SK-N-MC (cell line): ENCODE data around the gene GMPPA.

Experiments
- EZH2 ChIP-seq: fragments of 200-600 bp; sonication (generic); IDR thresholded peaks from one replicate; pipeline ENCODE4 v1.6.1; 2017; ENCODE audit warnings: antibody characterized with exemption
- POLR2AphosphoS5 ChIP-seq: IDR thresholded peaks from 2 replicates; pipeline ENCODE4 v1.6.1; 2012; ENCODE audit warnings: mild to moderate bottlenecking, low read depth, low read length, borderline replicate concordance

GRCh38 chr2:219554350-219554749 lies 55.7 kb downstream of the GMPPA start:
- TF ChIP-seq POLR2AphosphoS5 = no peak
- TF ChIP-seq EZH2 = no peak
